RWPE2 (cell line): ENCODE measurements around the gene FOXK2.

Experiments used
- ATAC-seq: fragments of 200-7000 bp; cut with Tn5 transposase; 3 replicates; pipeline ENCODE4 v1.9.1; 2021; ENCODE audit warnings: low read depth
- DNase-seq: peaks from one replicate; pipeline ENCODE4 v3.0.0-alpha.2; 2020; ENCODE audit warnings: low spot score
- H3K27ac ChIP-seq: fragments of 450-650 bp; 2 replicates; pipeline ENCODE4 v1.5.1; 2017; ENCODE audit warnings: mild to moderate bottlenecking; ENCODE audit not compliant: poor library complexity, severe bottlenecking
- H3K27me3 ChIP-seq: fragments of 250-450 bp; sonication (Bioruptor Pico); 2 replicates; pipeline ENCODE4 v1.5.1; 2021; ENCODE audit warnings: mild to moderate bottlenecking, moderate library complexity; ENCODE audit not compliant: insufficient read depth, poor library complexity, severe bottlenecking
- H3K36me3 ChIP-seq: fragments of 250-450 bp; sonication (Bioruptor Pico); 2 replicates; pipeline ENCODE4 v1.5.1; 2020; ENCODE audit warnings: low read depth, mild to moderate bottlenecking, moderate library complexity
- H3K4me1 ChIP-seq: fragments of 250-450 bp; sonication (Bioruptor Pico); 2 replicates; pipeline ENCODE4 v1.5.1; 2021; ENCODE audit warnings: mild to moderate bottlenecking, moderate library complexity; ENCODE audit not compliant: insufficient read depth, poor library complexity, severe bottlenecking
- H3K4me3 ChIP-seq: fragments of 250-450 bp; sonication (Bioruptor Pico); 2 replicates; pipeline ENCODE4 v1.5.1; 2021; ENCODE audit warnings: mild to moderate bottlenecking, moderate library complexity; ENCODE audit not compliant: severe bottlenecking
- H3K9me3 ChIP-seq: fragments of 250-450 bp; sonication (Bioruptor Pico); 2 replicates; pipeline ENCODE4 v1.5.1; 2021; ENCODE audit warnings: mild to moderate bottlenecking, moderate library complexity; ENCODE audit not compliant: severe bottlenecking
- TF ChIP-seq, protein P1 (sequence below): fragments of 450-650 bp; IDR thresholded peaks from one replicate; pipeline ENCODE4 v1.5.1; 2017; ENCODE audit warnings: mild to moderate bottlenecking, moderate library complexity; ENCODE audit not compliant: poor library complexity, severe bottlenecking

FOXK2 gene

DNA sequence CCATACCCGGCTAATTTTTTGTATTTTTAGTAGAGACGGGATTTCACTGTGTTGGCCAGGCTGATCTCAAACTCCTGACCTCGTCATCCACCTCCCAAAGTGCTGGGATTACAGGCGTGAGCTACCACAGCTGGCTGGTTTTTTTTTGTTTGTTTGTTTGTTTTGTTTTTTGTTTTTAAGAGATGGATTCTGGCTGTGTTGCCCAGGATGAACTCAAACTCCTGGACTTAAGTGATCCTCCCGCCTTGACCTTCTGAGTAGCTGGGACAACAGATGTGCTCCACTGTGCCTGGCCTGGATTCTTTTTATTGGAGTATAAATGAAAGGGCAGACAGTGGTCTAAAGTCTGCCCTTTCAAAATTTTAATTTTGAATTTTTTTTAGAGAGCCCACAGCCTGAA, 44.7 kb downstream of the FOXK2 start:
- ATAC-seq (no peak), DNase-seq (no peak)
- Histone ChIP-seq H3K4me1 (peaks cover 8% of the 10 kb centered on the region), H3K36me3 (peaks cover 51% of the 10 kb centered on the region), H3K9me3 (no peaks in the 10 kb centered on the region), H3K4me3 (no peak overlapping the region), H3K27ac (no peak overlapping the region), H3K27me3 (no peaks in the 10 kb centered on the region)
- TF ChIP-seq, protein P1, sequence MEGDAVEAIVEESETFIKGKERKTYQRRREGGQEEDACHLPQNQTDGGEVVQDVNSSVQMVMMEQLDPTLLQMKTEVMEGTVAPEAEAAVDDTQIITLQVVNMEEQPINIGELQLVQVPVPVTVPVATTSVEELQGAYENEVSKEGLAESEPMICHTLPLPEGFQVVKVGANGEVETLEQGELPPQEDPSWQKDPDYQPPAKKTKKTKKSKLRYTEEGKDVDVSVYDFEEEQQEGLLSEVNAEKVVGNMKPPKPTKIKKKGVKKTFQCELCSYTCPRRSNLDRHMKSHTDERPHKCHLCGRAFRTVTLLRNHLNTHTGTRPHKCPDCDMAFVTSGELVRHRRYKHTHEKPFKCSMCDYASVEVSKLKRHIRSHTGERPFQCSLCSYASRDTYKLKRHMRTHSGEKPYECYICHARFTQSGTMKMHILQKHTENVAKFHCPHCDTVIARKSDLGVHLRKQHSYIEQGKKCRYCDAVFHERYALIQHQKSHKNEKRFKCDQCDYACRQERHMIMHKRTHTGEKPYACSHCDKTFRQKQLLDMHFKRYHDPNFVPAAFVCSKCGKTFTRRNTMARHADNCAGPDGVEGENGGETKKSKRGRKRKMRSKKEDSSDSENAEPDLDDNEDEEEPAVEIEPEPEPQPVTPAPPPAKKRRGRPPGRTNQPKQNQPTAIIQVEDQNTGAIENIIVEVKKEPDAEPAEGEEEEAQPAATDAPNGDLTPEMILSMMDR = no peak

- H3K27me3 ChIP-seq = no peaks in the 10 kb centered on the region
- peaks cover 5% of the 10 kb centered on the region for H3K4me1 ChIP-seq
- no peak overlapping the region for H3K27ac ChIP-seq
- DNase-seq (no peak), ATAC-seq (no peak)
- H3K4me3 ChIP-seq = no peak overlapping the region
- H3K9me3 ChIP-seq = no peaks in the 10 kb centered on the region
- H3K36me3 ChIP-seq = peaks cover 65% of the 10 kb centered on the region
- TF ChIP-seq, protein P1 = no peak
These were observed 46.0 kb downstream of the FOXK2 start for GRCh38 chr17:82565551-82565950.

- ATAC-seq (no peak), DNase-seq (no peak)
- Histone ChIP-seq H3K27ac (no peak overlapping the region), H3K27me3 (no peaks in the 10 kb centered on the region), H3K4me3 (no peak overlapping the region), H3K4me1 (no peaks in the 10 kb centered on the region), H3K36me3 (peaks cover 72% of the 10 kb centered on the region), H3K9me3 (no peaks in the 10 kb centered on the region)
- TF ChIP-seq, protein P1 = no peak
These were observed 46.8 kb downstream of the FOXK2 start for GRCh38 chr17:82566129-82566960.

- Histone ChIP-seq H3K36me3 (peaks cover 82% of the 10 kb centered on the region), H3K4me3 (no peak overlapping the region), H3K9me3 (no peaks in the 10 kb centered on the region), H3K27ac (no peak overlapping the region), H3K27me3 (no peaks in the 10 kb centered on the region), H3K4me1 (no peaks in the 10 kb centered on the region)
- ATAC-seq (no peak), DNase-seq (no peak)
- TF ChIP-seq, protein P1 = no peak
These were observed 47.8 kb downstream of the FOXK2 start for GRCh38 chr17:82567286-82567685.

DNA sequence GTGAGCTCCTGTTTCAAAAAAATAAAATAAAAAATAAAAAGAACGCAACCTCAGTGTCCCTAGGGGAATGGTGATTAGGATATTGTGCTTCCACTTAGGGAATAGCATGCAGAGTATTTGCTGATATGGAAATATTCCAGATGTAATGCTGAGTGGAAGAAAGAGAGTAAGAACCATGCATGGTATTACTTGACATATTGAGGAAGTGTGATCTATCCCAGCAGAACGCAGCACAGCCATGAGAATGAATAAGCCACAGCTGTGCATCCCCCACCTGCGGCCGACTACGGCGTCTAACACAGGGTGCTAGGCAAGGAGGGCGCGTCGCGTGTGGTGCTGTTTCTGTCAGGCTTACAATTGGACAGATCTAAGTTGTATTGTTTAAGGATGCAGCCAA, 49.5 kb downstream of the FOXK2 start:
- TF ChIP-seq, protein P1 = no peak
- peaks cover 97% of the 10 kb centered on the region for H3K36me3 ChIP-seq
- DNase-seq (no peak), ATAC-seq (no peak; the same call in 2 of the 3 replicates)
- H3K27ac ChIP-seq = no peak overlapping the region
- H3K4me3 ChIP-seq = no peak overlapping the region
- H3K27me3 ChIP-seq = no peaks in the 10 kb centered on the region
- H3K9me3 ChIP-seq = no peaks in the 10 kb centered on the region
- H3K4me1 ChIP-seq = no peaks in the 10 kb centered on the region
